GM23338 (cell line): ENCODE results near the gene UBR2. TPM values are rescaled to one million over a fixed set of nuclear protein-coding genes. Genes with fewer than 3 reads are reported as not detected.
A peak's percentile ranks its signal among the peaks of the same experiment; 100 is the strongest.

Experiments
- ATAC-seq: fragments of 200-7000 bp; cut with Tn5 transposase; 3 replicates; pipeline ENCODE4 v1.9.1; 2020
- DNase-seq: peaks from one replicate; pipeline ENCODE4 v3.0.0-alpha.2; 2015; ENCODE audit warnings: low spot score
- H2AFZ ChIP-seq: fragments of 200-600 bp; sonication (generic); 2 replicates; pipeline ENCODE4 v1.8.0; 2016; ENCODE audit warnings: antibody characterized with exemption, mild to moderate bottlenecking, moderate library complexity
- H3F3A ChIP-seq: fragments of 200-600 bp; sonication (generic); replicated peaks from 2 replicates; pipeline ENCODE4 v1.8.0; 2017; ENCODE audit warnings: antibody characterized with exemption, mixed run types, low read depth
- H3K27ac ChIP-seq: fragments of 200-600 bp; sonication (generic); 2 replicates; pipeline ENCODE4 v1.6.1; 2016; ENCODE audit warnings: low read depth
- H3K27me3 ChIP-seq: fragments of 200-600 bp; sonication (generic); 2 replicates; pipeline ENCODE4 v1.8.0; 2016; ENCODE audit warnings: mild to moderate bottlenecking, mixed run types, moderate library complexity; ENCODE audit not compliant: insufficient read depth
- H3K36me3 ChIP-seq: fragments of 200-600 bp; sonication (generic); 2 replicates; pipeline ENCODE4 v1.8.0; 2016; ENCODE audit warnings: mild to moderate bottlenecking; ENCODE audit not compliant: insufficient read depth
- H3K4me1 ChIP-seq: fragments of 200-600 bp; sonication (generic); 2 replicates; pipeline ENCODE4 v1.8.0; 2016; ENCODE audit warnings: mild to moderate bottlenecking, moderate library complexity; ENCODE audit not compliant: insufficient read depth
- H3K4me2 ChIP-seq: fragments of 200-600 bp; sonication (generic); 2 replicates; pipeline ENCODE4 v1.7.1; 2017; ENCODE audit warnings: mixed run types
- H3K4me3 ChIP-seq: fragments of 200-600 bp; sonication (generic); 2 replicates; pipeline ENCODE4 v1.6.1; 2016; ENCODE audit warnings: mixed run types
- H3K79me2 ChIP-seq: fragments of 200-600 bp; sonication (generic); replicated peaks from 2 replicates; pipeline ENCODE4 v1.8.0; 2017; ENCODE audit warnings: mild to moderate bottlenecking; ENCODE audit not compliant: insufficient read depth
- H3K9me2 ChIP-seq: fragments of 200-600 bp; sonication (generic); 2 replicates; pipeline ENCODE4 v1.8.0; 2017; ENCODE audit not compliant: insufficient read depth
- H4K20me1 ChIP-seq: fragments of 200-600 bp; sonication (generic); replicated peaks from 2 replicates; pipeline ENCODE4 v1.8.0; 2017; ENCODE audit warnings: mild to moderate bottlenecking; ENCODE audit not compliant: insufficient read depth
- H3K27ac Mint-ChIP-seq: 2 replicates; pipeline ENCODE4 v1.8.0; 2020; ENCODE audit warnings: inconsistent platforms, mild to moderate bottlenecking, moderate library complexity, mixed read lengths
- H3K27me3 Mint-ChIP-seq: 3 replicates; pipeline ENCODE4 v1.8.0; 2022; ENCODE audit warnings: low read depth, mild to moderate bottlenecking, moderate library complexity, mixed read lengths, inconsistent platforms; ENCODE audit not compliant: insufficient read depth, poor library complexity
- H3K36me3 Mint-ChIP-seq: 3 replicates; pipeline ENCODE4 v1.8.0; 2021; ENCODE audit warnings: low read depth, mild to moderate bottlenecking, inconsistent platforms, moderate library complexity, mixed read lengths
- H3K4me1 Mint-ChIP-seq: 3 replicates; pipeline ENCODE4 v1.8.0; 2020; ENCODE audit warnings: mild to moderate bottlenecking, inconsistent platforms, mixed read lengths
- H3K4me3 Mint-ChIP-seq: 3 replicates; pipeline ENCODE4 v1.8.0; 2021; ENCODE audit warnings: moderate library complexity, mild to moderate bottlenecking, inconsistent platforms, mixed read lengths
- H3K9me3 Mint-ChIP-seq: 3 replicates; pipeline ENCODE4 v1.8.0; 2020; ENCODE audit warnings: moderate library complexity, mild to moderate bottlenecking, inconsistent platforms, mixed read lengths
- CREB1 ChIP-seq: fragments of 250-450 bp; sonication (Bioruptor Pico); IDR thresholded peaks from 2 replicates; pipeline ENCODE4 v1.5.0; 2020; ENCODE audit warnings: low read depth, mild to moderate bottlenecking, moderate library complexity
- ETS1 ChIP-seq: IDR thresholded peaks from 2 replicates; pipeline ENCODE4 v1.6.1; 2016; ENCODE audit warnings: antibody characterized with exemption
- EZH2 ChIP-seq: fragments of 200-600 bp; sonication (generic); IDR thresholded peaks from one replicate; pipeline ENCODE4 v1.8.0; 2017; ENCODE audit warnings: antibody characterized with exemption, mild to moderate bottlenecking, low read depth; ENCODE audit not compliant: unreplicated experiment
- JUNB ChIP-seq: IDR thresholded peaks from one replicate; pipeline ENCODE4 v1.6.1; 2016; ENCODE audit warnings: antibody characterized with exemption; ENCODE audit not compliant: unreplicated experiment
- NANOG ChIP-seq: IDR thresholded peaks from 2 replicates; pipeline ENCODE4 v1.6.1; 2016; ENCODE audit warnings: antibody characterized with exemption, borderline replicate concordance
- ZNF114 ChIP-seq: fragments of 250-450 bp; sonication (Bioruptor Pico); IDR thresholded peaks from 2 replicates; pipeline ENCODE4 v1.5.0; 2020; ENCODE audit warnings: mild to moderate bottlenecking, moderate library complexity
- ZNF462 ChIP-seq: fragments of 250-450 bp; sonication (Bioruptor Pico); IDR thresholded peaks from 2 replicates; pipeline ENCODE4 v1.5.0; 2020; ENCODE audit warnings: mild to moderate bottlenecking, moderate library complexity
- polyA plus RNA-seq: library from polyadenylated mRNA; unstranded; fragments of >200 nt; fragmentation: Nextera tagmentation; extraction: Ambion mirVana; gene quantifications from 2 replicates; pipeline ENCODE4 v1.2.1, GENCODE V29; 2016
- total RNA-seq: library from RNA; depleted of rRNA; stranded (reverse); fragments of >200 nt; shearing (Covaris generic); gene quantifications from 2 replicates; pipeline ENCODE4 v1.2.3, GENCODE V29; 2014
- TF ChIP-seq, protein P1 (sequence below): IDR thresholded peaks from one replicate; pipeline ENCODE4 v1.6.1; 2018; ENCODE audit warnings: antibody characterized with exemption; ENCODE audit not compliant: unreplicated experiment

UBR2 gene
- total and polyA plus RNA-seq, 2 experiments from 2014 or later = 6.7 to 21.2 TPM

DNA sequence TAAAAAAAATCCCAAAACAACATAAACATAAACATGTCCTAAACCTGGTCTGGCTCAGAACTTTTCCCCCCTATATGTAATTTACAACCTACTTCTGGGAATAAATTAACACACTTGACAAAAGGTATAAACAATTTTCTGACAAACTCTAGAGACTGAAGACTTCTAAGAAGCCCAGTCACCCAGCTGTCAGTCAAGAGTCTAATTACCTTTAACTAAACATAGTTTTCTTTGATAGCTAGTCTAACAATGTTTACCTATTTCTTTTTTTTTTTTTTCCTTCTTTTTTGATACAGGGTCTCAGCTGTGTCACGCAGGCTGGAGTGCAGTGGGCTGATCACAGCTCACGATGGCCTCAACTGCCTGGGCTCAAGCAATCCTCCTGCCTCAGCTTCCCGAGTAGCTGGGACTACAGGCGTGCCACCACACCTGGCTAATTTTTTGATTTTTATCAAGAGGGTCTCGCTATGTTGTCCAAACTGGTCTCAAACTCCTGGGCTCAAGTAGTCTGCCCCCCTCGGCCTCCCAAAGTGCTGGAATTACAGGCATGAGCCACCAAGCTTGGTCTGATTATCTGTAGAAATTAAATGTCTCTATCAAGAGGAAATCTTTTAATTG is 932 bp upstream of the UBR2 start:
- H3K36me3 Mint-ChIP-seq = peaks cover 2% of the 10 kb centered on the region
- H3K27ac Mint-ChIP-seq = no peak overlapping the region

DNA sequence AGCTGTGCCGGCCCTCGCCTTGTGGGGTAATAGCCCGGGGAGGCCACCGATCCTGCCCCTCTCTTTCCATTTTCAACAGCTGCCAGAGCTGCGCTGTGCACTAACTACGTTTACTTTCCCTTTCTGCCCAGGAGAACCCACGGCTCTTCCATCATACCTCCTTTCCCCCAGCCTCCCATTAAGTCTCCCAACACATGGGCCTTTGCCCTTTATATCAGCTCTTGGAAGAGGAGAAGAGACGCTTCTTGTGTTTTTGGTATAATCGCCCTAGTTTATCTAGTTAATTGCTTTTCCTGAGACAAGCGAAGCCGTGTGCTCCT is 637 bp downstream of the UBR2 start:
- H3K79me2 ChIP-seq = peaks cover 51% of the 10 kb centered on the region
- ATAC-seq = no peak
- TF ChIP-seq, protein P1, sequence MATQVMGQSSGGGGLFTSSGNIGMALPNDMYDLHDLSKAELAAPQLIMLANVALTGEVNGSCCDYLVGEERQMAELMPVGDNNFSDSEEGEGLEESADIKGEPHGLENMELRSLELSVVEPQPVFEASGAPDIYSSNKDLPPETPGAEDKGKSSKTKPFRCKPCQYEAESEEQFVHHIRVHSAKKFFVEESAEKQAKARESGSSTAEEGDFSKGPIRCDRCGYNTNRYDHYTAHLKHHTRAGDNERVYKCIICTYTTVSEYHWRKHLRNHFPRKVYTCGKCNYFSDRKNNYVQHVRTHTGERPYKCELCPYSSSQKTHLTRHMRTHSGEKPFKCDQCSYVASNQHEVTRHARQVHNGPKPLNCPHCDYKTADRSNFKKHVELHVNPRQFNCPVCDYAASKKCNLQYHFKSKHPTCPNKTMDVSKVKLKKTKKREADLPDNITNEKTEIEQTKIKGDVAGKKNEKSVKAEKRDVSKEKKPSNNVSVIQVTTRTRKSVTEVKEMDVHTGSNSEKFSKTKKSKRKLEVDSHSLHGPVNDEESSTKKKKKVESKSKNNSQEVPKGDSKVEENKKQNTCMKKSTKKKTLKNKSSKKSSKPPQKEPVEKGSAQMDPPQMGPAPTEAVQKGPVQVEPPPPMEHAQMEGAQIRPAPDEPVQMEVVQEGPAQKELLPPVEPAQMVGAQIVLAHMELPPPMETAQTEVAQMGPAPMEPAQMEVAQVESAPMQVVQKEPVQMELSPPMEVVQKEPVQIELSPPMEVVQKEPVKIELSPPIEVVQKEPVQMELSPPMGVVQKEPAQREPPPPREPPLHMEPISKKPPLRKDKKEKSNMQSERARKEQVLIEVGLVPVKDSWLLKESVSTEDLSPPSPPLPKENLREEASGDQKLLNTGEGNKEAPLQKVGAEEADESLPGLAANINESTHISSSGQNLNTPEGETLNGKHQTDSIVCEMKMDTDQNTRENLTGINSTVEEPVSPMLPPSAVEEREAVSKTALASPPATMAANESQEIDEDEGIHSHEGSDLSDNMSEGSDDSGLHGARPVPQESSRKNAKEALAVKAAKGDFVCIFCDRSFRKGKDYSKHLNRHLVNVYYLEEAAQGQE = no peak
- TF ChIP-seq EZH2 (no peak), ZNF462 (CRISPR knock-in tag) (no peak), ETS1 (no peak), ZNF114 (CRISPR knock-in tag) (no peak), CREB1 (CRISPR knock-in tag) (no peak)

More for the DNA sequence above, 932 bp upstream of the UBR2 start:
- no peaks in the 10 kb centered on the region for H3K27me3 Mint-ChIP-seq
- TF ChIP-seq JUNB = no peak
- TF ChIP-seq ETS1 = no peak
- no peak for TF ChIP-seq NANOG
- Histone ChIP-seq H3K36me3 (no peaks in the 10 kb centered on the region), H3K27me3 (no peaks in the 10 kb centered on the region), H2AFZ (no peak overlapping the region), H3K9me2 (no peaks in the 10 kb centered on the region), H3K4me2 (no peak overlapping the region), H3K27ac (no peak overlapping the region), H3K4me1 (no peaks in the 10 kb centered on the region), H3K4me3 (no peak overlapping the region), H3F3A (no peaks in the 10 kb centered on the region), H4K20me1 (no peaks in the 10 kb centered on the region; the same call in 1 of the 2 replicates), H3K79me2 (peaks cover 35% of the 10 kb centered on the region)
- no peak for ATAC-seq
- H3K4me1 Mint-ChIP-seq = peaks cover 7% of the 10 kb centered on the region
- DNase-seq = no peak
- peak overlapping the region; percentile 99; the same call in 2 of the 3 replicates for H3K4me3 Mint-ChIP-seq
- H3K9me3 Mint-ChIP-seq = no peaks in the 10 kb centered on the region

More for the DNA sequence above, 637 bp downstream of the UBR2 start:
- peak overlapping the region; percentile 96 for H3K27ac Mint-ChIP-seq
- DNase-seq = no peak
- peak overlapping the region; percentile 99 for H3K4me2 ChIP-seq
- H3K9me2 ChIP-seq = no peaks in the 10 kb centered on the region
- H4K20me1 ChIP-seq = peaks cover 2% of the 10 kb centered on the region; the same call in 1 of the 2 replicates
- H3K9me3 Mint-ChIP-seq = no peaks in the 10 kb centered on the region
- H3K27me3 ChIP-seq = no peaks in the 10 kb centered on the region
- H3K4me1 ChIP-seq = no peaks in the 10 kb centered on the region
- no peaks in the 10 kb centered on the region for H3F3A ChIP-seq
- peak overlapping the region; percentile 20; the same call in 1 of the 2 replicates for H2AFZ ChIP-seq
- H3K27ac ChIP-seq = peak overlapping the region; percentile 90
- H3K4me1 Mint-ChIP-seq = peaks cover 7% of the 10 kb centered on the region
- peaks cover 6% of the 10 kb centered on the region for H3K36me3 Mint-ChIP-seq
- H3K36me3 ChIP-seq = no peaks in the 10 kb centered on the region
- peak overlapping the region; percentile 99 for H3K4me3 Mint-ChIP-seq
- no peaks in the 10 kb centered on the region for H3K27me3 Mint-ChIP-seq
- peak overlapping the region; percentile 99 for H3K4me3 ChIP-seq
